ENCODE data around the gene NMRAL1.

NMRAL1 gene

DNA sequence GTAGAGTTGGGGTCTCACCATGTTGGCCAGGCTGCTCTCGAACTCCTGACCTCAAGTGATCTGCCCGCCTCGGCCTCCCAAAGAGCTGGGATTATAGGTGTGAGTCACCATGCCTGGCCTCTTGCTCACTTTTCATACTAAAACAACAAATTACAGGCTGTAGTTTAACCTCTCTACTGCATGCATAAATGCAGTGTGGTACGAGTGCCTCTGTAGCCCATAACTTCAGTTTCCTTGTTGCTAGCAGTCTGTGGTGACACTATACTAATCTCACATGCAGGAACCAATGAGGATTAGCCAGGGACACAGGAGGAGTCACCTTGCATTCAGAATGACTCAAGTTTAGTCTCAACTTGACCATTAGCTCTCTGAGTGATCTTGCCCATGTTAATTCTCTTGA lies 21.9 kb upstream of the NMRAL1 start (continued):
- TF ChIP-seq ZNF549 (tag by site-specific recombination; IDR thresholded peaks at IDR 0.05) = no peak
- peak; percentile 78 for TF ChIP-seq SP7 (tag by site-specific recombination; IDR thresholded peaks at IDR 0.05)
- no peak for TF ChIP-seq KLF16 (tag by site-specific recombination; IDR thresholded peaks at IDR 0.05)
- no peak for TF ChIP-seq MYNN (tag by site-specific recombination; IDR thresholded peaks at IDR 0.05; ENCODE audit: borderline replicate concordance)
- TF ChIP-seq ZNF660 (tag by site-specific recombination; IDR thresholded peaks at IDR 0.05) = no peak
- TF ChIP-seq ZNF707 (tag by site-specific recombination; IDR thresholded peaks at IDR 0.05) = no peak
- no peak for TF ChIP-seq ZNF366 (tag by site-specific recombination; conservative IDR thresholded peaks at IDR 0.05)
- no peak for TF ChIP-seq YY2 (tag by site-specific recombination; IDR thresholded peaks at IDR 0.05)
- no peak for TF ChIP-seq ZNF830 (tag by site-specific recombination; IDR thresholded peaks at IDR 0.05; ENCODE audit: low read depth)
- TF ChIP-seq, protein P1, sequence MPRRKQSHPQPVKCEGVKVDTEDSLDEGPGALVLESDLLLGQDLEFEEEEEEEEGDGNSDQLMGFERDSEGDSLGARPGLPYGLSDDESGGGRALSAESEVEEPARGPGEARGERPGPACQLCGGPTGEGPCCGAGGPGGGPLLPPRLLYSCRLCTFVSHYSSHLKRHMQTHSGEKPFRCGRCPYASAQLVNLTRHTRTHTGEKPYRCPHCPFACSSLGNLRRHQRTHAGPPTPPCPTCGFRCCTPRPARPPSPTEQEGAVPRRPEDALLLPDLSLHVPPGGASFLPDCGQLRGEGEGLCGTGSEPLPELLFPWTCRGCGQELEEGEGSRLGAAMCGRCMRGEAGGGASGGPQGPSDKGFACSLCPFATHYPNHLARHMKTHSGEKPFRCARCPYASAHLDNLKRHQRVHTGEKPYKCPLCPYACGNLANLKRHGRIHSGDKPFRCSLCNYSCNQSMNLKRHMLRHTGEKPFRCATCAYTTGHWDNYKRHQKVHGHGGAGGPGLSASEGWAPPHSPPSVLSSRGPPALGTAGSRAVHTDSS (tag by site-specific recombination; IDR thresholded peaks at IDR 0.05) = no peak
- TF ChIP-seq, protein P2, sequence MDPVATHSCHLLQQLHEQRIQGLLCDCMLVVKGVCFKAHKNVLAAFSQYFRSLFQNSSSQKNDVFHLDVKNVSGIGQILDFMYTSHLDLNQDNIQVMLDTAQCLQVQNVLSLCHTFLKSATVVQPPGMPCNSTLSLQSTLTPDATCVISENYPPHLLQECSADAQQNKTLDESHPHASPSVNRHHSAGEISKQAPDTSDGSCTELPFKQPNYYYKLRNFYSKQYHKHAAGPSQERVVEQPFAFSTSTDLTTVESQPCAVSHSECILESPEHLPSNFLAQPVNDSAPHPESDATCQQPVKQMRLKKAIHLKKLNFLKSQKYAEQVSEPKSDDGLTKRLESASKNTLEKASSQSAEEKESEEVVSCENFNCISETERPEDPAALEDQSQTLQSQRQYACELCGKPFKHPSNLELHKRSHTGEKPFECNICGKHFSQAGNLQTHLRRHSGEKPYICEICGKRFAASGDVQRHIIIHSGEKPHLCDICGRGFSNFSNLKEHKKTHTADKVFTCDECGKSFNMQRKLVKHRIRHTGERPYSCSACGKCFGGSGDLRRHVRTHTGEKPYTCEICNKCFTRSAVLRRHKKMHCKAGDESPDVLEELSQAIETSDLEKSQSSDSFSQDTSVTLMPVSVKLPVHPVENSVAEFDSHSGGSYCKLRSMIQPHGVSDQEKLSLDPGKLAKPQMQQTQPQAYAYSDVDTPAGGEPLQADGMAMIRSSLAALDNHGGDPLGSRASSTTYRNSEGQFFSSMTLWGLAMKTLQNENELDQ (tag by site-specific recombination; IDR thresholded peaks at IDR 0.05; ENCODE audit: low read depth) = no peak

DNA sequence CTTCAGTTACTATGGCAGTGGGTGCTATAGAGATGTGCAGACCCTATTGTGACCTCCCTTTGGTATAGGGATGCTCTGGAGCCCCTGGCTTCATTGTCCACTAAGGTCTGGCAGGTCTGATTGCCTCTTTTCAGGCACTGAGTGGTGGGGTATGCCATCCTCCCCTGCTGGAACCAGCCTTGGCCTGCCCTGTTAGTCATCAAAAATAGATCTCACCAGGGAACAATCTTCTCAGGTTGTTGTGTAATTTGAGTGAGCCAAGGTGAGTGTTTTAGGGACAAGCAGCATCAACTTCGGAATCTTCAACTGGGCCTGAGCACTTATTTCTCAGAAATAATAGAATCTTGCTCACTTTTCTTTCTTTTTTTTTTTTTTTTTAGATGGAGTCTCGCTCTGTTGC lies 21.3 kb upstream of the NMRAL1 start:
- no peak overlapping the region for H3K27ac ChIP-seq (ENCODE audit: extremely low read depth, low read depth, low read length)
- H3K9me3 ChIP-seq (ENCODE audit: control insufficient read depth, insufficient read depth, low read depth, low read length) = no peaks in the 10 kb centered on the region
- TF ChIP-seq, protein P3, sequence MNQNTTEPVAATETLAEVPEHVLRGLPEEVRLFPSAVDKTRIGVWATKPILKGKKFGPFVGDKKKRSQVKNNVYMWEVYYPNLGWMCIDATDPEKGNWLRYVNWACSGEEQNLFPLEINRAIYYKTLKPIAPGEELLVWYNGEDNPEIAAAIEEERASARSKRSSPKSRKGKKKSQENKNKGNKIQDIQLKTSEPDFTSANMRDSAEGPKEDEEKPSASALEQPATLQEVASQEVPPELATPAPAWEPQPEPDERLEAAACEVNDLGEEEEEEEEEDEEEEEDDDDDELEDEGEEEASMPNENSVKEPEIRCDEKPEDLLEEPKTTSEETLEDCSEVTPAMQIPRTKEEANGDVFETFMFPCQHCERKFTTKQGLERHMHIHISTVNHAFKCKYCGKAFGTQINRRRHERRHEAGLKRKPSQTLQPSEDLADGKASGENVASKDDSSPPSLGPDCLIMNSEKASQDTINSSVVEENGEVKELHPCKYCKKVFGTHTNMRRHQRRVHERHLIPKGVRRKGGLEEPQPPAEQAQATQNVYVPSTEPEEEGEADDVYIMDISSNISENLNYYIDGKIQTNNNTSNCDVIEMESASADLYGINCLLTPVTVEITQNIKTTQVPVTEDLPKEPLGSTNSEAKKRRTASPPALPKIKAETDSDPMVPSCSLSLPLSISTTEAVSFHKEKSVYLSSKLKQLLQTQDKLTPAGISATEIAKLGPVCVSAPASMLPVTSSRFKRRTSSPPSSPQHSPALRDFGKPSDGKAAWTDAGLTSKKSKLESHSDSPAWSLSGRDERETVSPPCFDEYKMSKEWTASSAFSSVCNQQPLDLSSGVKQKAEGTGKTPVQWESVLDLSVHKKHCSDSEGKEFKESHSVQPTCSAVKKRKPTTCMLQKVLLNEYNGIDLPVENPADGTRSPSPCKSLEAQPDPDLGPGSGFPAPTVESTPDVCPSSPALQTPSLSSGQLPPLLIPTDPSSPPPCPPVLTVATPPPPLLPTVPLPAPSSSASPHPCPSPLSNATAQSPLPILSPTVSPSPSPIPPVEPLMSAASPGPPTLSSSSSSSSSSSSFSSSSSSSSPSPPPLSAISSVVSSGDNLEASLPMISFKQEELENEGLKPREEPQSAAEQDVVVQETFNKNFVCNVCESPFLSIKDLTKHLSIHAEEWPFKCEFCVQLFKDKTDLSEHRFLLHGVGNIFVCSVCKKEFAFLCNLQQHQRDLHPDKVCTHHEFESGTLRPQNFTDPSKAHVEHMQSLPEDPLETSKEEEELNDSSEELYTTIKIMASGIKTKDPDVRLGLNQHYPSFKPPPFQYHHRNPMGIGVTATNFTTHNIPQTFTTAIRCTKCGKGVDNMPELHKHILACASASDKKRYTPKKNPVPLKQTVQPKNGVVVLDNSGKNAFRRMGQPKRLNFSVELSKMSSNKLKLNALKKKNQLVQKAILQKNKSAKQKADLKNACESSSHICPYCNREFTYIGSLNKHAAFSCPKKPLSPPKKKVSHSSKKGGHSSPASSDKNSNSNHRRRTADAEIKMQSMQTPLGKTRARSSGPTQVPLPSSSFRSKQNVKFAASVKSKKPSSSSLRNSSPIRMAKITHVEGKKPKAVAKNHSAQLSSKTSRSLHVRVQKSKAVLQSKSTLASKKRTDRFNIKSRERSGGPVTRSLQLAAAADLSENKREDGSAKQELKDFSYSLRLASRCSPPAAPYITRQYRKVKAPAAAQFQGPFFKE (tag by site-specific recombination; IDR thresholded peaks at IDR 0.05; ENCODE audit: borderline replicate concordance) = no peak
- TF ChIP-seq, protein P4, sequence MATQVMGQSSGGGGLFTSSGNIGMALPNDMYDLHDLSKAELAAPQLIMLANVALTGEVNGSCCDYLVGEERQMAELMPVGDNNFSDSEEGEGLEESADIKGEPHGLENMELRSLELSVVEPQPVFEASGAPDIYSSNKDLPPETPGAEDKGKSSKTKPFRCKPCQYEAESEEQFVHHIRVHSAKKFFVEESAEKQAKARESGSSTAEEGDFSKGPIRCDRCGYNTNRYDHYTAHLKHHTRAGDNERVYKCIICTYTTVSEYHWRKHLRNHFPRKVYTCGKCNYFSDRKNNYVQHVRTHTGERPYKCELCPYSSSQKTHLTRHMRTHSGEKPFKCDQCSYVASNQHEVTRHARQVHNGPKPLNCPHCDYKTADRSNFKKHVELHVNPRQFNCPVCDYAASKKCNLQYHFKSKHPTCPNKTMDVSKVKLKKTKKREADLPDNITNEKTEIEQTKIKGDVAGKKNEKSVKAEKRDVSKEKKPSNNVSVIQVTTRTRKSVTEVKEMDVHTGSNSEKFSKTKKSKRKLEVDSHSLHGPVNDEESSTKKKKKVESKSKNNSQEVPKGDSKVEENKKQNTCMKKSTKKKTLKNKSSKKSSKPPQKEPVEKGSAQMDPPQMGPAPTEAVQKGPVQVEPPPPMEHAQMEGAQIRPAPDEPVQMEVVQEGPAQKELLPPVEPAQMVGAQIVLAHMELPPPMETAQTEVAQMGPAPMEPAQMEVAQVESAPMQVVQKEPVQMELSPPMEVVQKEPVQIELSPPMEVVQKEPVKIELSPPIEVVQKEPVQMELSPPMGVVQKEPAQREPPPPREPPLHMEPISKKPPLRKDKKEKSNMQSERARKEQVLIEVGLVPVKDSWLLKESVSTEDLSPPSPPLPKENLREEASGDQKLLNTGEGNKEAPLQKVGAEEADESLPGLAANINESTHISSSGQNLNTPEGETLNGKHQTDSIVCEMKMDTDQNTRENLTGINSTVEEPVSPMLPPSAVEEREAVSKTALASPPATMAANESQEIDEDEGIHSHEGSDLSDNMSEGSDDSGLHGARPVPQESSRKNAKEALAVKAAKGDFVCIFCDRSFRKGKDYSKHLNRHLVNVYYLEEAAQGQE (tag by site-specific recombination; IDR thresholded peaks at IDR 0.05) = no peak
- no peak for TF ChIP-seq TRIM28 (IDR thresholded peaks at IDR 0.05; ENCODE audit: borderline replicate concordance, low read length)
- no peak for TF ChIP-seq ZNF214 (tag by site-specific recombination; IDR thresholded peaks at IDR 0.05; ENCODE audit: borderline replicate concordance)
- TF ChIP-seq ZBTB7A (tag by site-specific recombination; IDR thresholded peaks at IDR 0.05; ENCODE audit: low read depth) = no peak
- TF ChIP-seq ZFP41 (tag by site-specific recombination; IDR thresholded peaks at IDR 0.05; ENCODE audit: borderline replicate concordance) = no peak
- TF ChIP-seq, protein P5, sequence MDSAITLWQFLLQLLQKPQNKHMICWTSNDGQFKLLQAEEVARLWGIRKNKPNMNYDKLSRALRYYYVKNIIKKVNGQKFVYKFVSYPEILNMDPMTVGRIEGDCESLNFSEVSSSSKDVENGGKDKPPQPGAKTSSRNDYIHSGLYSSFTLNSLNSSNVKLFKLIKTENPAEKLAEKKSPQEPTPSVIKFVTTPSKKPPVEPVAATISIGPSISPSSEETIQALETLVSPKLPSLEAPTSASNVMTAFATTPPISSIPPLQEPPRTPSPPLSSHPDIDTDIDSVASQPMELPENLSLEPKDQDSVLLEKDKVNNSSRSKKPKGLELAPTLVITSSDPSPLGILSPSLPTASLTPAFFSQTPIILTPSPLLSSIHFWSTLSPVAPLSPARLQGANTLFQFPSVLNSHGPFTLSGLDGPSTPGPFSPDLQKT (IDR thresholded peaks at IDR 0.05; ENCODE audit: borderline replicate concordance, low read depth, low read length) = no peak
- TF ChIP-seq ZNF529 (tag by site-specific recombination; IDR thresholded peaks at IDR 0.05; ENCODE audit: insufficient replicate concordance) = no peak
- TF ChIP-seq ZNF768 (tag by site-specific recombination; IDR thresholded peaks at IDR 0.05) = no peak
- no peak for TF ChIP-seq ZNF837 (tag by site-specific recombination; IDR thresholded peaks at IDR 0.05)
- TF ChIP-seq ZNF394 (tag by site-specific recombination; IDR thresholded peaks at IDR 0.05; ENCODE audit: borderline replicate concordance) = no peak
- POLR2A ChIA-PET = no interaction called here
- H3K36me3 ChIP-seq (ENCODE audit: control insufficient read depth in 2 of 2, insufficient read depth in 1 of 2, low read length in 2 of 2) = peaks cover 0 to 3% of the 10 kb centered on the region in 2 experiments; a peak in 2 of 3 replicates
- CTCF ChIA-PET = interaction anchor here (1.1 kb wide), 1 partner anchor 11 kb away, joined by 3 read pairs; no protein-coding TSS in a partner anchor
- H3K4me3 ChIP-seq (ENCODE audit: low read depth, low read length) = no peak overlapping the region
- H3K4me1 ChIP-seq (ENCODE audit: control insufficient read depth, insufficient read depth, low read length) = 0 out of 2 replicates have a peak, but pooled peaks cover 3% of the 10 kb centered on the region

Measured in HEK293 (cell line).